OCI-LY1 (cell line): ENCODE results near the gene SULT1A3.

Experiments
- EZH2 ChIP-seq: fragments of 200-600 bp; sonication (generic), shearing (Covaris generic); IDR thresholded peaks from 2 replicates; pipeline ENCODE4 v1.8.0; 2017; ENCODE audit warnings: borderline replicate concordance, mixed run types, mild to moderate bottlenecking, antibody characterized with exemption, low read length, moderate library complexity, mixed read lengths
- TF ChIP-seq, protein P1 (sequence below): fragments of 200-600 bp; sonication (generic), shearing (Covaris generic); IDR thresholded peaks from 2 replicates; pipeline ENCODE4 v1.5.1; 2017; ENCODE audit warnings: mild to moderate bottlenecking, antibody characterized with exemption, low read length, moderate library complexity, mixed read lengths

DNA sequence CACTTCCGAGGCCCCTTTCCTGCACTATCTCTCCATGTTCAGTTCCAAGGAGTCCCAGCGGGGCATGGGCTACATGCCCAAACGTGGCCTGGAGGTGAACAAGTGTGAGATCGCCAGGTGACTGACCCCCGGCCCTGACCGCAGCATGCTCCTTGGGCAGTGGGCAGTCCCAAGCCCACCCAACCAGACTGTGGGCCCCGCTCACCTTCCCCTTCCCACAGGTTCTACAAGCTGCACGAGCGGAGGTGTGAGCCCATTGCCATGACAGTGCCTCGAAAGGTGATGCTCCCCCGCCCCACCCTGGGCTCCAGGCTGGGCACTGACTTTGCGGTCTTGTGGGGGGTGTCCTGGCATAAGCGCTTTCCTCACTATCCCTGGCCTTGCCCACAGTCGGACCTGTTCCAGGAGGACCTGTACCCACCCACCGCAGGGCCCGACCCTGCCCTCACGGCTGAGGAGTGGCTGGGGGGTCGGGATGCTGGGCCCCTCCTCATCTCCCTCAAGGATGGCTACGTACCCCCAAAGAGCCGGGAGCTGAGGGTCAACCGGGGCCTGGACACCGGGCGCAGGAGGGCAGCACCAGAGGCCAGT lies 11.0 kb upstream of the SULT1A3 start:
- no peak for TF ChIP-seq EZH2
- TF ChIP-seq, protein P1, sequence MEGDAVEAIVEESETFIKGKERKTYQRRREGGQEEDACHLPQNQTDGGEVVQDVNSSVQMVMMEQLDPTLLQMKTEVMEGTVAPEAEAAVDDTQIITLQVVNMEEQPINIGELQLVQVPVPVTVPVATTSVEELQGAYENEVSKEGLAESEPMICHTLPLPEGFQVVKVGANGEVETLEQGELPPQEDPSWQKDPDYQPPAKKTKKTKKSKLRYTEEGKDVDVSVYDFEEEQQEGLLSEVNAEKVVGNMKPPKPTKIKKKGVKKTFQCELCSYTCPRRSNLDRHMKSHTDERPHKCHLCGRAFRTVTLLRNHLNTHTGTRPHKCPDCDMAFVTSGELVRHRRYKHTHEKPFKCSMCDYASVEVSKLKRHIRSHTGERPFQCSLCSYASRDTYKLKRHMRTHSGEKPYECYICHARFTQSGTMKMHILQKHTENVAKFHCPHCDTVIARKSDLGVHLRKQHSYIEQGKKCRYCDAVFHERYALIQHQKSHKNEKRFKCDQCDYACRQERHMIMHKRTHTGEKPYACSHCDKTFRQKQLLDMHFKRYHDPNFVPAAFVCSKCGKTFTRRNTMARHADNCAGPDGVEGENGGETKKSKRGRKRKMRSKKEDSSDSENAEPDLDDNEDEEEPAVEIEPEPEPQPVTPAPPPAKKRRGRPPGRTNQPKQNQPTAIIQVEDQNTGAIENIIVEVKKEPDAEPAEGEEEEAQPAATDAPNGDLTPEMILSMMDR, result no peak
